Stimulated activated CD8-positive, alpha-beta memory T cell treated with anti-CD3 and anti-CD28 coated beads, Interleukin-4, amount 100 ng/mL, for 4 hours (primary cell): ENCODE results near the gene FCN2.

Source experiments
- DNase-seq, 2 donors: peaks; one replicate each; pipeline ENCODE4 v3.0.0-alpha.2; 2020; ENCODE audit warnings: low read depth in 2 of 2, low spot score in 1 of 2

The FCN2 gene

GRCh38 chr9:134908524-134909309, 28.1 kb downstream of the FCN2 start:
- no peak for DNase-seq

GRCh38 chr9:134909511-134910481, 29.2 kb downstream of the FCN2 start:
- DNase-seq, result no peak

DNA sequence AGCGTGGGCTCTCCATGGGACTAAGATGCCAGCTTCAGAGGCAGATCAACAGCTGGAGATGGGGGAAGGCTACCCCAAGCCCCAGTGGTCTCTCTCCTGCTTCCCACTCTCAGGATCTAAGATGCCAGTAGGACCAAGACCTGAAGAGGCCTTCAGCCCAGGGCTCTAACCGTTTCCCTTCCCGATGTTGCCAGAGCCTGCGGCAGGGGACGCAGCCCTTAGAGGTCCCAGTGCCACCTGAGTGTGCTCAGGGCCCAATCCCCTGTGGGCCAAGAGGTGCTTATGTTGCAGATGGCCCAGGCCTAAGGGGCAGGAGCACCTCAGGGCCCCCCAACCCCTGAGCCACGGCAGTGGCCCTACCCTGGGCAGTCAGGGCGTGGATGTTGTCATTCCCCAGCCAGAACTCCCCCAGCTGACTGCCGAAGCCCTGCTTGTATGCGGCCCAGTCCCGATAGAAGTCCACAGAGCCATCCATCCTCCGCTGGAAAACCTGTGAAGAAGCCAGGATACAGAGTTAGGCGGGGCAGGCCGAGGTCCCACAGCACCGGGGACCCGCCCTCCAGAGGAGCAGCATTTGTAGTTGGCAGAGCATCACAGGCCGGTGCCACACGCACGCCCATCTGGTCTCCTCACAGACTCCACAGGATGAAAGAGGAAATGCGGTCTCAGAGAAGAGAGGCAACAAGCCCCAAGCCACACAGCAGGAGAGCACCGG, 31.7 kb downstream of the FCN2 start:
- no peak for DNase-seq

DNA sequence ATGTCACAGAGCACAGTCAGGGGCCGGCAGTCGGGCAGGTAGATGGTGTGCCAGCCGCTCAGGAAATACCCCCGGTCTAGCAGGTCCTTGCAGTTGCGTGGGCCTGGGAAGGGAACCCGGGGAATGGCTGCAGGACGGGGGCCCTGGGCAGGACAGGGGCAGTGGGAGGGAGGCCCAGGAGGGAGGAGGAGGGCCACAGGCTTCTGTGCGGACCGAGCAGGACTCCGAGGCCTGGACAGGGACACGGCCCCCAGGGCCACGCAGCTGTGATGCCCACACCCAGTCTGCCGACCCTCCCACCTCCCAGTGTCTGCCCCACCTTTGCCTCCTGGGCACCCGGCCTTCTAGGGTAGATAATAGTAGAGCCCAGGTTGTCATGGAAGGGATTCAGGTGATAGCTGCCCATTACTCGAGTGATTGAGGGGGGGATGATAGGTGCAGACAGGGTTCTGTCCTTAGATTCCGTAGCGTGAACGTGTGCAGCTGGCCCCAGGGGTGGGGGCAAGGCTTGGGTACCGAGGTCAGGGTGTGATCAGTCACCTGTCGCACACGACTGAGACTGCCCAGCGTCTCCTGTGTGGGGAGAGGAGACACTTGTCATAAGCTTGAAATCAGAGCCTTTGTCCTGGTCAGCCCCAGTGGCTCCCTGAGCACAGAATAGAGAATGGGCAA, 32.6 kb downstream of the FCN2 start:
- no peak for DNase-seq

DNA sequence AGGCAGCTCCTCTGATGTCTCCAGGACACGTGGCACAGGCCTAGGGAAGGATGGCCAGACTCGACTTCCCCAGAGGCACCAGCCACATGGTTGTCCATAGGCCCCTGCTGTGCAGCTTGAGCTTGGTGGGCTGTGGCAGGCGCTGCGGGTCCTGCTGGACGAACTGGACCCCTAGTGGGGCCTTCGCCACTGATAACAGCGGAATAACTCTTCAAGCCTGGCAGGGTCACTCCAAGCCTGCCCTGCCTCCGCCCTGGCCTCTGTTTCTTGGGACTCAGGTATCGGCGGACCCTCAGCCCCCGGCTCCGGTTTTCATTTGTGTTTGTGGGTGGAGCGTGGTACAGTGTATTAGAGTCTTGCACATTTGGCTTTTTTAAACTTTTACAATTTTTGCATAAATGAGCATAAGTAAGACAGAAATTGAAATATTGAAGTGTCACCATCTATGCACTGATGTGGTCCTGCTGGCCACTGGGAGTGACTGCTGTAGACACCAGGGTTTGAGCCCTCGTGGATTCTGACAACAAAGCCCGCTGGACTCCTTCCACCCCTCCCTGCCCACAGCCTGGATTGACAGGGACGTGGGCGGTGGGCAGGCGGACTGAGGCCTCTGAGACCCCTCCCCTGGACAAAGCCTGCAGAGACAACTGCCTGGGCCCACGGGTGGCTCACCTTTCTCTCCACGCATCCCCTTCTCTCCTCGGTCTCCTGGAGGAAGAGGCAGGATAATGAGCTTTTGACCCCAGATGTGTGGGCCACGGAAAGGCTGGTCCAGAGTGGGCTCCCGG, 33.3 kb downstream of the FCN2 start:
- DNase-seq, result no peak

DNA sequence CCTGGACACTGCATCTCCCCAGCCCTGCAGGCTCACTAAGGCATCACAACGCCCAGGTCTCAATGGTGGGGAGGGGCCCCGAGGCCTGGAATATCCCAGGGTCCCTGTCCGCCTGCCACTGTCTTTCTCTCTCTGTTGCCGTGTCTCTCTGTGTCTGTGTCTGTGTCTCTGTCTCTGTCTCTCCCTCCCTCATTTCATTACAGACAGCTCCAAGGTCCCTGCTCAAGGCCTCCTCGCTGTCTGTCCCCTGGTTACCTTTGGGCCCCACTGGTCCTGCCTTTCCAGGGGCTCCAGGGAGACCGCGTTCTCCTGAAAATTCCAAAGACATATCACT, 33.9 kb downstream of the FCN2 start:
- no peak for DNase-seq

DNA sequence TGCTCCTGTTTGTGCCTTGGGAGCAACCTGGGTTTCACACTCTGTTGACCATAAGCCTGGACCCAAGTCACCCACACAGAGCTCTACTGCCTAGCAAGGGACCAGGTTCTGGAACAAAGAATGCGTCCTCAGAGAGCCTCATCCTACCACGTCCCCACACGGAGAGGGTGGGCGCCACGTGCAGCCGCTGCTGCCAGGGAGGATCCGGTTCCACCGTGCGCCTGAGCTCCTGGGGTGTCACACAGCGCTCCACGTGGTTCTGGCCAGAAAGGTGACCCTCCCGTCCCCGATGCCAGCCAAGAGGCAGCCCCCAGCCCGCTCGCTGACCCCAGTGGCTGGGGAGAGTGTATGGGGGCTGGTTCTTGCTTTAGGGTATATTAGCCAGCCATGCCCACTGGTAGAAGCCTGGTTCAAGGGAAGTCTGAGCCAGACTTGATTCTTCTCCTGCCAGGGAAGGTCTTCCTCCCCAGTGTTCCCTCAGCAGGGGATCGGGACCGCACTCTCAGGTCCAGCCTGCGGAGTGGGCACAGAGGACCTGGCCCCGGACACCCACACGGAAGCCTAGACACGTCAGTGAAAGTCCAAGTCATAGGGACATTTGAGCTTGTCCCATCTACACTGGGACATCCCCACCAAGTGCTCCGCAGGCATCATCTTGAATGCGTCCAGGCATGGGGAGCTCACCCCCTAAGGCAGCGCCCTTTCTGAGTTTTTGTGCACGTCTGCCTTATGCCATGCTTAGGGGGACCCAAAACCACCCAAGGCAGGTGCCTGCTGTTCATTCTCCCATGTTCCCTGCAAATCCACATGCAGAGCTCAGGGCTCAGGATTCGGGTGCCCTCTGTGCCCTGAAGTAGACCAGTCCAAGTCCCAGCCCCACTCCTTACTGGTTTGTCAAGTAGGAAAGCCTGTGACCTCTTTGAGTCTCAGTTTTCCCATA, 34.7 kb downstream of the FCN2 start:
- no peak for DNase-seq

- DNase-seq, result no peak
These were observed 35.6 kb downstream of the FCN2 start for GRCh38 chr9:134916161-134916665.

GRCh38 chr9:134917431-134918373, 37.1 kb downstream of the FCN2 start, which contains the start of gene FCN1:
TSS of gene FCN1 (minus strand) at chr9:134917912. CDS start at chr9:134917871, 41 bp downstream.
- no peak for DNase-seq

DNA sequence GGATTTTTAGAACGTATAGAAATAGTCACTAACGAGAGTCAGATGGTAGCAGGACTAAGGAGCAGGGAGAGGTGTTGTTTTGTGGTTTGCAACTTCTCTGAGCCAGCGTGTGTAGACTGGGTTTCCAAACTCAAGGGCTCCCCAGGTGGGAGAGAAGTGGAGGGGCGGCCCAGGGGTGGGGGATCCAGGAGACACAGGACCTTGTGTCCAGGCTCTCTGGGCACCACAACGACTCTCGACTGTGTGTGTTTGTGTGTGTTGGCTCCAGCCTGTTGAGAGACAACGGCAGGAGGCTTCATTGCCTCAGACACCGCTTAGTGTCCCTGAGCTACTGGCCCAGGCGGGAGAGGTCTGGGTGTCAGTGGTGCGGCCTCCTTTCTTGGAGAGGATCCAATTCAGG, 38.0 kb downstream of the FCN2 start:
- no peak for DNase-seq

DNA sequence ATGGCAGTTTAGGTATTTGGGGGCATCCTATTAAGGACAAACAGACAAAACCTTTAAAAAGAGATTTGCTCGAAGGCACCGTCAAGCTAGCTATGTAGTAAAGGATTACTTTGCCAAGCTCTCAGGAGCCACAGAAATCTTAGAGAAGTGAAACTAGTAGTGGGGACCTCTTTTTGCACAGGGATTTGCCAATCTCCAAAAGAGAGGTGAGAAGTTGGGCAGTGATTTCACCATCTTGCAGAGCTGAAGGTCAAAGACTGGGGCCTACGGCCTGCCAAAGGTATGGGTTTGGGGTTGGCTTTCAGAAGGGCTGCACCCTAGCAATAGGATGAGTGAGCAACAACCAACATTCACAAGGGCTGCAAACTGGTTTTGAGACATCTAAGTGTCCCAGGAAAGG, 38.7 kb downstream of the FCN2 start:
- no peak for DNase-seq

DNA sequence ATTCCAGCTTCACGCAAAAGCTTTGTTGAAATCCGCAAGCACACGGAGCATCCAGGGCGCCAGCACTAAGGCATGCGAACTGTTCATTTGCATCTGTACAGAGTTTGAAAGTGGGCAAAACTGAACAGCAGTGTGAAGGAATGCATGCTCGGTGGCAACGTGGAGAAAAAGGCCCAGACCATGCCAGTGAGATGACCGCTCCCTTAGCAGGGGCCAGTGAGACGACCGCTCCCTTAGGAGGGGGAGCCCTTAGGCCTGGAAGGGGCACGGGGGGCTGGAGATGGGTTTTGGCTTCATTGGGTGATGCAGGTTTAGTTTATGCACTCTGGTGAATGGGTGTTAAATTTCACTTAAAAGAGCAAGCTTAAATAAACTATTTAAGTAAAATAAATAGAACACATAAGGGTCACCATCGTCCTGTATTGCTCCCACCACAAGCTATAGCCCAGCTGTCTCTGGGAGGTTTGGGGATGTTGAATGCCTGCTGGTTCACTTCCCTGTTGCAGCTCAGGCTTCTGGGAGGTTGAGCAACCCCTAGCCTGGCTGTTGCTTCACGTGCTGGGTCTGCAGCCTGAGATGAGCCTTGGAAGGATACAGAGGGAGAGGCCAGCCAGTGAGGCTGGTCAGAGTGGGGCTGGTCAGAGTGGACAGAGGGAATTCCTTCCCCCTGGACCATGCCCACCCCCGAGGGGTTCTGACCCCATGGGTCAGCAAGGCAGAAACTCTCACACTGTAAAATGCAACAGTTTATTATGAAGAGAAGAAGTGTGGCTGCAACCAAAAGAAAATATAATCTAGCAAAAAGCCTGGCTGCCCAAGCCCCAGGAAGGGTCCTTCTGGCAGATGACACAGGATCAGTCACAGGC, 41.7 kb downstream of the FCN2 start:
- DNase-seq, result no peak

- DNase-seq, result no peak
These were observed 42.3 kb downstream of the FCN2 start for GRCh38 chr9:134922932-134923240.

- no peak for DNase-seq
These were observed 42.9 kb downstream of the FCN2 start for GRCh38 chr9:134923466-134923865.

DNA sequence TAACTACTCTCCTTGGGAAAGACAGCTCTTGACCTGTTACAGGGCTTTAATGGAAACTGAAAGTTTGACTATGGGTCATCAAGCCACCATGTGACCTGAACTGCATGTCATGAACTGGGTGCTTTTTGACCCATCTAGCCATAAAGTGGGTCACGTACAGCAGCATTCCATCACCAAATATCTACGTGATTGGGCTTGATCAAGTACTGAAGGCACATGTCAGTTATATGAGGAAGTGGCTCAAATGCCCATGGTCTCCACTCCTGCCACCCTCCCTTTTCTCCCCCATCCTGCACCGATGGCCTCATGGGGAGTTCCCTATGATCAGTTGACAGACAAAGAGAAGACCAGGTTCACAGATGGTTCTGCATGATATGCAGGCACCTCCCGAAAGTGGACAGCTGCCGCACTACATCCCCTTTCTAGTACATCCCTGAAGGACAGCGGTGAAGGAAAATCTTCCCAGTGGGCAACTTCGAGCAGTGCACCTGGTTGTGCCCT, 44.5 kb downstream of the FCN2 start:
- no peak for DNase-seq

DNA sequence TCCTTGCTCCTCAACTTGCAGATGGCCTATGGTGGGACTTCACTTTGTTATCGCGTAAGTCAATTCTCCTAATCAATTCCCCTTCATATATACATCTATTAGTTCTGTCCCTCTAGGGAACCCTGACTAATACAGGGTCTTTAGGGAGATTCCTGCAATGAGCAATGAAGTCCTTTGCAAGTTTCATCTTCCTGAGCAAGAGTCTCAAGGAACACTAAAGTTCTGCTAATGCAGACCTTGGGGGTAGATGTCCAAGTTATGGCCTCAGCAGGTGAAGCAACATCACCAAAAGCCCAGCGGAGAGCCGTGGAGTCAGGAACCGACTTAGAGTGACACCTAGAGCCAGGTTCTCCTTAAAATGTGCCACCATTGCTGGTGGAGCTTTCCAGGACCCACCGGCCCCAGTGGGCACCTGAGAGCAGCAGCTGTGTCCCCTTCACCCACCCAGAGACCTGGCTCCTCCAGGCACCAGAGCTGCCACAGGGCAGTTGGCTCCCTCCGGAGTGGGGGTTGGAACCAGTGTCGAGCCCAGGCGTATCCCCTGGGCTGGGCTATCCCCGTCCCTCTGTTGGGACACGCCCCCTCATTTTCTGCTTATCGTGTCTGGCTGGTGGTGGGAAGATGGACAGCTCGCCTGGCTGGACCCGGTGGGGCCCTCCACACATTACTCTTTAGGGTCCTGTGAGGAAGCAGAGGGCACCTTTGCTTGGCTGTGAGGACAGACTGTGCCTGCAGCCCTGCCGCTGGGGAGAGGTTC, 48.0 kb downstream of the FCN2 start:
- DNase-seq, result no peak
